NB4 (cell line): ENCODE measurements around the gene NR1H4.
"Not testable (repeated sequence)": the region's sequence is repeated elsewhere in the genome, so short reads cannot be mapped to it uniquely, and the experiment has no call there.

Experiments used
- DNase-seq: peaks from one replicate; pipeline ENCODE4 v3.0.0; 2010; ENCODE audit warnings: low read depth
- H3K4me3 ChIP-seq: one replicate; pipeline ENCODE4 v1.5.1; 2011; ENCODE audit warnings: mild to moderate bottlenecking, low read depth, low read length, moderate library complexity
- CTCF ChIP-seq: IDR thresholded peaks from one replicate; pipeline ENCODE4 v1.5.1; 2012; ENCODE audit warnings: low read depth, low read length
- MAX ChIP-seq: IDR thresholded peaks from 2 replicates; pipeline ENCODE4 v1.6.1; 2011; ENCODE audit warnings: low read depth, low read length
- MYC ChIP-seq: IDR thresholded peaks from 2 replicates; pipeline ENCODE4 v1.6.1; 2011; ENCODE audit warnings: low read depth, low read length
- POLR2A ChIP-seq: IDR thresholded peaks from 2 replicates; pipeline ENCODE4 v1.6.1; 2011; ENCODE audit warnings: mild to moderate bottlenecking; ENCODE audit not compliant: insufficient read length; ENCODE audit errors: extremely low read depth

Gene NR1H4

GRCh38 chr12:100591979-100592378 lies 118.3 kb downstream of the NR1H4 start:
- H3K4me3 ChIP-seq = no peak overlapping the region
- no peak for DNase-seq
- TF ChIP-seq MYC = no peak
- TF ChIP-seq CTCF = no peak
- no peak for TF ChIP-seq MAX
- no peak for TF ChIP-seq POLR2A

DNA sequence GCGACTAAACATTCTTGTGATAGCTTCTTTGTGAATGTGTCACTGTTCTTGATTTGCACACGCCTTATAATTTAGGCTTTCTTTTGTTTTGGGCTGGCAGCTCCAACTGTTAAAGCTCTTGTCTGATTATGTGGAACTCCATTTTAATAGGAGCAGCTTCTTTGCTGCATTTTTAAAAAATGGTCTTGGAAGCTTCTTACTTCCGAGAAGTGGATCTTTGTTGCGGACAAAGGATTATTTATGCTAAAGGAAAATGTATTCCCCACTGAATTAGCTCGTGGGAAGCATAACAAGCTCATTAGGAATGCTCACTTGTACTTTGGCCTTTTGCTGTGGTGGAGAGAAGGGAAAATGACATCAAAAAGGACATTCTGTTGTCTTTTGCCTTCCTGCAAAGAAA lies 119.8 kb downstream of the NR1H4 start:
- no peak overlapping the region for H3K4me3 ChIP-seq
- no peak for DNase-seq
- TF ChIP-seq CTCF (no peak), MAX (no peak), MYC (no peak), POLR2A (no peak)

DNA sequence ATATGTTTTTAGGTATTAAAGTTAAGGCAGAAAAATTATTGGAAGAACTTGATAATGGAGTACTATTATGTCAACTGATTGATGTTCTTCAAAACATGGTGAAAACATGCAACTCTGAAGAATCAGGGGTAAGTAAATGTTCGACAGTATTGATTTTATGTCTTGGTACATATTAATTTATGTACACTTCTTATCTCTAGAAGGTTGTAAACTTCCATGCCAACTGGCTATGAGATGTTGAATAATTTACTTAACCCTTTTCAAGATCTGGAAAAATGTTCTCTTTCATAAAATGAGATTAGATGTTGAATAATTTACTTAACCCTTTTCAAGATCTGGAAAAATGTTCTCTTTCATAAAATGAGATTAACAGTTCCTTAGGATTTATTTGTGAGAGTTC lies 128.0 kb downstream of the NR1H4 start:
- no peak overlapping the region for H3K4me3 ChIP-seq
- no peak for DNase-seq
- no peak for TF ChIP-seq POLR2A

GRCh38 chr12:100602997-100603396 lies 129.3 kb downstream of the NR1H4 start:
- H3K4me3 ChIP-seq, DNase-seq: not testable (repeated sequence)

GRCh38 chr12:100608776-100609175 lies 135.1 kb downstream of the NR1H4 start:
- peak; percentile 6 for DNase-seq
- TF ChIP-seq MYC (no peak), MAX (no peak), CTCF (no peak), POLR2A (no peak)

GRCh38 chr12:100610666-100611430 lies 137.2 kb downstream of the NR1H4 start:
- H3K4me3 ChIP-seq = no peak overlapping the region
- DNase-seq = no peak
- TF ChIP-seq POLR2A (no peak), MYC (no peak), MAX (no peak), CTCF (no peak)

More at GRCh38 chr12:100608776-100609175, 135.1 kb downstream of the NR1H4 start:
- H3K4me3 ChIP-seq = no peak overlapping the region

DNA sequence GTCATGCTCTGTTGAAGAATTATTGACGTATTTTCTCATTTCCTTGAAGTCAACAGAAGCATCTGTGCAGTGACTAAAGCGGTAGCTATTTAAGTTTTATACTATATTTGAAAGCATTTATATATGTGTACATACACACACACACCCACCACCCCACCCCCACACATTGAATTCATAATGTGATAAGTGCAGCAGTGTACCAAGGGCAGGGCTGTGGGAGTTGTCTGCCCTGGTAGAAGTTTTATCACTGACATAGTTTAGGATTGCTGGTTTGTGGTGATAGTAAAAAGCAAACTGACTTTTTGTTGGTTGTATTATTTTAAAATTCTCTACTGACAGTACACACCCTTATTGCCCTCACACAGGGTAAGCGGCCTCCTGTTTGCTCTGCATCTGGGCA lies 138.9 kb downstream of the NR1H4 start:
- TF ChIP-seq CTCF (no peak), POLR2A (no peak), MAX (no peak), MYC (no peak)
- no peak overlapping the region for H3K4me3 ChIP-seq
- no peak for DNase-seq
